Stimulated activated naive CD8-positive, alpha-beta T cell treated with anti-CD3 and anti-CD28 coated beads, Interleukin-15, Interleukin-2, amounts not matched to agents 100 U/mL and 50 U/mL, for 24 hours (primary cell): Measurements from ENCODE around the gene MASTL.
A peak's percentile ranks its signal among the peaks of the same experiment; 100 is the strongest.
"Not testable (repeated sequence)": the region's sequence is repeated elsewhere in the genome, so short reads cannot be mapped to it uniquely, and the experiment has no call there.

Experiments
- ATAC-seq: fragments of 150-1000 bp; cut with Tn5 transposase; one replicate; pipeline ENCODE4 v1.10.0; 2021
- DNase-seq: peaks from one replicate; pipeline ENCODE4 v3.0.0; 2021

The MASTL gene

DNA sequence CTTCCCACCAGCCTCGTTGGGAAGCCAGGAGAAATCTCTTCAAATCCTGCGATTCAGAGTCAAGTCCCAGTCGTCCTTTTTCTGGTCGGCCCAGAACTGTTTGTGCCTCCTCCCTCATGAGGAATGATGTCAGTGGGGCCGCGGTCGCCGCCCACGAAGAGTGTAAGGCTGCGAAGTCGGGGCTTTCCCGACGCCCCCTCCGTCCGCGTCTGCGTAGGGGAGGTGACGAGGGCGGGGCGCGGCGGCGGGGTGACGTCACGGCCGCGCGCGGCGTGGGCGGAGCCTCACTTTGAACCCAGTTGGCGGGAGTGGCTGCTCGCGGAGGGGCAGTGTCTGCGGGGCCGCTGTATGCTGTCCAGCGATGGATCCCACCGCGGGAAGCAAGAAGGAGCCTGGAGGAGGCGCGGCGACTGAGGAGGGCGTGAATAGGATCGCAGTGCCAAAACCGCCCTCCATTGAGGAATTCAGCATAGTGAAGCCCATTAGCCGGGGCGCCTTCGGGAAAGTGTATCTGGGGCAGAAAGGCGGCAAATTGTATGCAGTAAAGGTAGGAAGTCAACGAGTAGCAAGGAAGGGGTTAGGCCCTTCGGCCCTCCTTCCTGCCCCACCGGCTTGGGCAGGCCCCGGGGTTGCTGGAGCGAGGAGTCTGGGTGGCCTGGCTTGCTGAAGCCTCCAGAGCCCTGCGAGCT, at the start of gene MASTL:
TSS of gene MASTL (plus strand) at position 287 of the 689 bp plus-strand sequence. CDS start at position 362, 75 bp downstream.
- ATAC-seq, result peak; percentile 87
- peak; percentile 95 for DNase-seq

DNA sequence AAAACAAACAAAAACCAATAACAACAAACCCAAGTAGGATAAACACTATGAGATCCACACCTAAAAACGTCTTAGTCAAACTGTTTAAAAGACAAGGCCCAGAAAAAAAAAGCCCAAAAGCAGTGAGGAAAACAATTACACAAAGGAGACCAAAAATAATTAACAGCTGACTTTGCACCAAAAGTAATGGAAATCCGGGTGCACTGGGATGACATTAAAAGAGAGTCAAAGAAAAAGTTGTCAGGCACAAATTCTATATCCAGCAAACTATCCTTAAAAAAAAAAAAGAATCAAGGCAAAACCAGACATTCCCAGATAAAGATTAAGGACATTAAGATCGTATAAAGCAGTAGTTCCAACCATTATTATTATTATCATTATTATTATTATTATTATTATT, 47.0 kb upstream of the MASTL start:
- ATAC-seq, result no peak
- no peak for DNase-seq

DNA sequence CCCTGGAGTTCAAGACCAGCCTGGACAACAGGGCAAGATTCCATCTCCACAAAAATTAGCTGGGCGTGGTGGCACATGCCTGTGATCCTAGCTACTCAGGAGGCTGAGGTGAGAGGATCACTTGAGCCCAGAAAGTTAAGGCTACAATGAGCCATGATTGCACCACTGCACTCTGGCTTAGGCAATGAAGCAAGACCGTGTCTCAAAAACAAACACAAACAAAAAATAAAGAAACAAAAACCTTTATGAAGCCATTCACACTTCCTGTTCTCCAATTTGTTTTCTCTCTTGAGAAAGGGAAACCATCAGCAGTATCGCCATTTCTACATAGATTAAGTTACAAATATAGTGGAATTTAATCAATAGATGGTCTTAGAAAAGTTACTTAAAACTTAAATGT, 20.8 kb upstream of the MASTL start:
- DNase-seq (no peak), ATAC-seq (no peak)

DNA sequence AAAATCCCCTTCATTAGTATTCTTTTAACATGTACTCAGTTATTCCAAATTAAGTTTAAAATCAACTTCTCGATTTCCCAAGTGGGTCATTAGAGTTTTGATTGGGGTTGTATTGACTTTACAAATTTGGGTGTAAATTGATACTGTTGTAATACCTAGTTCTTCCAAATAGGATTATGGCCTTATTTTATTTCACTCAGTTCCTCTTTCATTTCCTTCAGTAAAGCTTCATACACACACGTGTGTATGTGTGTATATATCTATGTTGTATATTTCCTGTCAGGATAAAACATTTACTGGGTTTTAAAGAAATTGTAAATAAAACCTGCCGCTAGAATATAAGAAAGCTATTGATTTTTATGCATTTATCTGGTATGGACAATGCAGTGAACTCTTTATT, 16.9 kb upstream of the MASTL start:
- ATAC-seq, result no peak
- no peak for DNase-seq

DNA sequence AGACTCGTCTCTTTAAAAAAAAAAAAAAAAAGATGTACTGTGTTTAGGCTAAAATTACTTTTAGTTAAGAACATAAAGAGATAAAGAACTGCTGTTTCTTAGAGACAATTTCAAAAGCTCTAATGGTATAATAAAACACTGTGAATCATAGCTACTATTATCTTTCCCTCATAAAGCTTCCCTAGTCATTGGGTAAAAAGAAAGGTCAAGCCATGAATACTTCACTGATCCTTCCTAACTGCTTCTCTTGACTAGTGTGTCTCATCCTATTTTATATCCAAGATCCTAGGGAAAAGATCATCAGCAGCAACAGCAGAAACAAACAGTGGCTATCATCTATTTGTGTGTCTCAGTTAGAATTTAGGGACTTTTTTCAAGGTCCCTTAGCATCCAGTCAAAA, 11.5 kb upstream of the MASTL start:
- DNase-seq (no peak), ATAC-seq (no peak)

DNA sequence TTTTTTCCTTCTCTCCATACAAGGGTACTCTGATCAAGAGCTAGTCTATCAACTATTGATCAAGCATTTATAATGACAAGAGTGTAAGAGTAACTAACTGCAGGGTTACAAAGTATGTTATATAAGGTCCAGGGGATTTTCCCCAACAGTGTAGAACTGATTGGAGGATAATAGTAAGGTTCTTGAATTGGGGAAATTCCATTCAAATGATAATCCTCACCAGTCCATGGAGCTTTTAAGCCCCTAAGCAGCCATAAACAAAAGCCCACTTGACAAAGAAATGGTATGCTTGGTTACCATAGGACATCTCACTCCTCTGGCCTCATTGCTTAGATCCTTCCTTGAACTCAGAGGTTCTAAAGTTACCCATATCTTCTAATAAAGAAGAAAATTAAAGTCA, 9.2 kb upstream of the MASTL start:
- DNase-seq (no peak), ATAC-seq (no peak)

DNA sequence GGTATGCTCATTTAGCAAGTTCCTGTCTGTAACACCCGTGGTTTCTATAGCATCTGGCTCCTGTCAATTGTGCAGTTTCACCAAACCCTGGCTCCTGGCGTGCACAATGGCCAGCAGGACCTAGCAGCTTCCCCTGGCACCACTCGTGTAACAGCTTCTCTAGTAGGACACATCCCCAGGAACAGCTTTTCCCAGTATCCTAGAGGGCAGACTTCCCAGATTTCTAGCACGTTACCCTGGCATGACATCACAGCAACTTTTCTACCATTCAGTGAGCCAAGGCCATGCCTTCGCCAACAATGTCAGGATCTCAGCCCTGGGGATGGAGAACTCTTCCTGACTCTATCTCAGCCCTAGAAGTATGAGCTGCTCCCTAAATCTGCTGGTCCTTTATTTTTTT, 7.5 kb upstream of the MASTL start:
- no peak for DNase-seq

DNA sequence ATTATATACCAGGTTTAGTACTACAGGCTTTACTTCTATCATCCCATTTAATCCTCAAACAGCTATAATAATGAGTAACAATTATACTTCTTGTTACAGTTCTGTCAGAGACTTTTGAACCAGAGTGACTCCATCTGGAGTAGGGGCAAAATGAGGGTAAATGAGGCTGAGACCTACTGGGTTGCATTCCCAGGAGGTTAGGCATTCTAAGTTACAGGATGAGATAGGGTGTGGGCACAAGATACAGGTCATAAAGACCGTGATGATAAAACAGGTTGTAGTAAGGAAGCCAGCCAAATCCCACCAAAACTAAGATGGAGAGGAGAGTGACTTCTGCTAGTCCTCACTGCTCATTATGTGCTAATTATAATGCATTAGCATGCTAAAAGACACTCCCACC, 4.9 kb upstream of the MASTL start:
- no peak for DNase-seq
- ATAC-seq, result no peak

More for the DNA sequence above, 7.5 kb upstream of the MASTL start:
- ATAC-seq, result no peak

DNA sequence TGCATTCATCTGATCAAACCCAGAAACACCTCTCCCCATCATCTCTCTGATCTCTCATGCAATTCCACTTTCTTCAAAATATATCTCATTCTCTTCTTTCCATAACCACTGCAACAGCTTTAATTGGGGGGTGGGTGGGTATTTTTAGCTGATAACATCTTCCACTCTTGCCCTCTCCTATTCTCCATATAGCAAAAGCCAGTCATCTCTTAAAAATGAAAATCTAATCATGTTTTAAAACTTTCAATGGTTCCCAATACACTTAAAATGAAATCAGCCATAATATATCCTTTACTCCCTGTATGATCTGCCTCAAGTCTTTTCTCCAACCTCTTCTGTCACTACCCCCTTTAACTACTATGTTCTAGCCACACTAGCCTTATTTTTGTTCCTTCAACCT, 2.5 kb upstream of the MASTL start:
- DNase-seq (no peak), ATAC-seq (no peak)

DNA sequence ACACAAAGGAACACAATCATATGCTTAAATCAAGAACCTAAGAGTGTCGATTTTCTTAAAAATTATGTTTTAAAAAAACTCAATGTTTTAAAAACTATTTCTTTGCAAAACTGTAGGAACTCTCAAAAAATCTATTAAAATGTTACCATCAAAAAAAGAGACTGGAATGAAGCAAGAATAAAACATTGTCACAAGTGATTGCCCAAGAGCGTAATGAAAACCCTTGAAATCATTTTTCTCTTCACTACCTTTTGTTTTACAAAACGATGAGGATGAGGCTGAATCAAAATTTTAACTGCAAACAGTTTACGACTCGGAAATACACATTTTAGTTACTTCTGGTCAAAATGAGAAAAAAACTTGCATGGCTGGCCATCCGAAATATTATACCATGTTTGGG, 1.8 kb upstream of the MASTL start:
- no peak for ATAC-seq

DNA sequence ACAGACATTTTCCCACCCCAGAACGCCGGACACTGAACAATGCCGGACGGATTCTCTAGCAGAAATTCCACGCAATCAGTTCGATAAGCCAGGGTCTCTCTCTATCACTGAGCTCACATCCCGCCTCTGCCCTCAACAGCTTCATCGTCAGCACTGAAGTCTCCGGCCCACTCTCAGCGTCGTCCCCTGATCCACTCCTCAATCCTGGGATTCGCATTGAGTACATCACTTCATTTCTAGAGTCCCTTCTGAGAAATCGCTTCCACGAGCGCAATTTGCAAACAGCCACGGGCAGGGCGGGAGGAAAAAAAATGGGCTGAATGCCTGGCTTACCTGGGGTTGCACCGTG, 1.3 kb upstream of the MASTL start:
- no peak for ATAC-seq
- peak; percentile 25 for DNase-seq

More for the DNA sequence above, 1.8 kb upstream of the MASTL start:
- no peak for DNase-seq

DNA sequence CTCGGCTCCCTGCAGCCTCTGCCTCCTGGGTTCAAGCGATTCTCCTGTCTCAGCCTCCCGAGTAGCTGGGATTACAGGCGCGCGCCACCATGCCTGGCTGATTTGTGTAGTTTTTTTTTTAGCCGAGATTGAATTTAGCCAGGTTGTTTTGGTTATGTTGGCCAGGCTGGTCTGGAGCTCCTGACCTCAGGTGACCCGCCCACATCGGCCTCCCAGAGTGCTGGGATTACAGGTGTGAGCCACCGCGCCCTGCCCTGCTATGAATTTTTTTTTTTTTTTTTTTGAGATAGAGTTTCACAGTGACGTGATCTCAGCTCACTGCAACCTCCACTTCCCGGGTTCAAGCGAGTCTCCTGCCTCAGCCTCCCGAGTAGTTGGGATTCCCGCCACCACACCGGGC, 1.4 kb downstream of the MASTL start:
- DNase-seq, ATAC-seq: not testable (repeated sequence)

DNA sequence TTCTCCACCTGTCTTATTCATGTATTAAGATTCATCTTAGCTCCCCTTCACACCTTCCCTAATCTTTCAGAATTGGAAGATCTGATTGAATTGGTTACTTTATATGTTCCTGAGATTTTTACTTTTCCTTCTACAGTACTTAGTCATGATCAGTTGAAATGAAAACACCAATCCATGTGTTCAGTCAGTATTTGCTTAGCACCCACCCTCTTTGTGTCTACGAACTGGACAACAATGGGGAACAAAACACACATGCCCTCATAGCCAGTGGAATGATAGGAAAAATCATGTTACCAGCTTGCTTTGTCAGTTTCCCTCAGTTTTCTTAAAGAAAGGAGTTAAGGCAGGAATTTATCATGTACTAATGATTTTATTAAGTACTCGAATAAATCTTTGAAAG, 2.0 kb downstream of the MASTL start:
- DNase-seq, result no peak
- no peak for ATAC-seq

DNA sequence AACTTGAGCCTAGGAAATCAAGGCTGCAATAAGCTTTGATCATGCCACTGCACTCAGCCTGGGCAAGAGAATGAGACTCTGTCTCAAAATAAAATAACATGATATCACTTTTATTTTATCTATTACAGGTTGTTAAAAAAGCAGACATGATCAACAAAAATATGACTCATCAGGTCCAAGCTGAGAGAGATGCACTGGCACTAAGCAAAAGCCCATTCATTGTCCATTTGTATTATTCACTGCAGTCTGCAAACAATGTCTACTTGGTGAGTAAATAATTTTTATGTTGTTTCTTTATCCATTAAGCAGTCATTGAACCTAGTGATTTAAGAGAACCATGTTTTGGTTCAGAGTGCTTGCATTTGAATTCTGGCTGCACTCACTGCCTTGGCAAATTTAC, 3.3 kb downstream of the MASTL start:
- DNase-seq (no peak), ATAC-seq (no peak)

DNA sequence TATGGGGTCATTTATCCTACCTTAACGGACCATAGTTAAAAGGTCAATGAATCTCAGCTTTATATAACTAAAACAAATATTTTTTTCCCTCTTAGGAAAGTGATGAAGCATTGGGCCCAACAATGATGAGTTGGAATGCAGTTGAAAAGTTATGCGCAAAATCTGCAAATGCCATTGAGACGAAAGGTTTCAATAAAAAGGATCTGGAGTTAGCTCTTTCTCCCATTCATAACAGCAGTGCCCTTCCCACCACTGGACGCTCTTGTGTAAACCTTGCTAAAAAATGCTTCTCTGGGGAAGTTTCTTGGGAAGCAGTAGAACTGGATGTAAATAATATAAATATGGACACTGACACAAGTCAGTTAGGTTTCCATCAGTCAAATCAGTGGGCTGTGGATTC, 14.7 kb downstream of the MASTL start:
- ATAC-seq, result no peak

DNA sequence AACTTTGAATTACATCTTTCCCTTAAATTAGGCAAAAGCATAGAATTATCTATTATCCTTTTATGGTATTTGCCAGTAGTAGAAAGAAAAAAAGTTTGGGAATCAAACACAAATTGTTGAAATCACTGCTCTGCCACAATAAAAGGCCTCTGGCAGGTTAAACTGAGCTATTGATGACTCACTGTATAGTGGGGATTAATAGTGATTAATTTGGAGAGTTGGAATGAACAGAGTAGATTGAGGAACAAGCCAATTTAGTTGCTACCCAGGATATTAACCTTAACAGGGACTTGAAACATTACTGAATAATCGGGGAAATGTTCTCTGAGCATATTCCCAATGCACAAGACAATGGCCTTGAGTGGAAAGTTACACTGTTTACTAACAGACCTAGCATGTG, 33.1 kb downstream of the MASTL start:
- DNase-seq, result no peak
- ATAC-seq, result no peak

More for the DNA sequence above, 14.7 kb downstream of the MASTL start:
- no peak for DNase-seq

DNA sequence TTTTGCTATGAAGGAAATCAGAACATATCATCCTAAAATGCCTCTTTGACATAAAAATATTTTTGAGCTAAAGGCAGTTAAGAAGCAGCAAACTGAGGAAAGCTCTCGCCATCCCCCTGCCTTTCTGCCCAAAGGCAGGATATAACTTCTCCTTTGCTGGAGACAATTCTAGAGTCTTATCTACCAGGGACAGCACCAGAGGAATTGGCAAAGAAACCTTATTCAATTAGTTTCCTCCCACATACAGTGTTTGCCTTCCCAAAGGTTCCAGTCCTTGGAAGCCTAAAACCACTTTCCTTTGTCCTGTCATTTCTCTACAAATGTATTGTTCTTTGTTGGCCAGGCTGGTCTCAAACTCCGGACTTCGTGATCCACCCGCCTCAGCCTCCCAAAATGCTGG, 33.7 kb downstream of the MASTL start:
- DNase-seq (no peak), ATAC-seq (no peak)

DNA sequence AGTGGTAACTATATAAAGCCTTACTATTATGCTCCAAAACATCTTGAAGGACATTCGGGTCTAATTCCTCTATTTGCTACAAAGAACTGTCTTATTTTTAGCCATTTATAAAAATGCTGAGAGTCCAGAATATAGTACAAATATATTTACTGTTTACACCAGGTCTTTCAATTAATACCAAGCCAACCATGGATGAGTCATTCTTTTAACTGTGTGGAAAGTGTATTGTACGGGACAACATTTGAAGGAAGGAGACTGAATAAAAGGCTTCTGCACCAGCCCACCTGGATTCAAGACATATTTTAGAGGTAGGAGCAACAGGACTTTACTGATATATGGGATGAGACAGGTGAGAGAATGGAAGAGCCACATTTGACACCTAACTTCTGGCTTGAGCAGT, 35.4 kb downstream of the MASTL start:
- no peak for DNase-seq
- no peak for ATAC-seq

DNA sequence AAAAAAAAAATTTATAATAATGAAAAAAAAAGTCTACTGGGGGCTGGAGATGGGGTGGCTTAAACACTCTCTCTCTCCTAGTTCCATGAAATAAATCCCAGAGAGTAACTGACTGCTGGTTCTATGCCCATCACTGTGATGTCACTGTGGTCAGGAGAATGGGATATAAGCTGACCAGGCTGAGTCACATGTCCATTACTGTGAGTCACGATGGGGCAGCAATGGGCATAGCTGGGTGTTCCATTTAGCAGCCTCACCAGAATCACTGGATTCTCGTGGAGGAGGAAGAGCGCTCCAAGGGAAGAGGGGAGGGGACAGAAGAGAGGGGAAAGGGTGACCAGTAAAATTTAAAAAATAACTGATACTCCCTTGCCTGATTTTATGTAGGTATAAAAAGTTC, 37.1 kb downstream of the MASTL start:
- DNase-seq (no peak), ATAC-seq (no peak)

DNA sequence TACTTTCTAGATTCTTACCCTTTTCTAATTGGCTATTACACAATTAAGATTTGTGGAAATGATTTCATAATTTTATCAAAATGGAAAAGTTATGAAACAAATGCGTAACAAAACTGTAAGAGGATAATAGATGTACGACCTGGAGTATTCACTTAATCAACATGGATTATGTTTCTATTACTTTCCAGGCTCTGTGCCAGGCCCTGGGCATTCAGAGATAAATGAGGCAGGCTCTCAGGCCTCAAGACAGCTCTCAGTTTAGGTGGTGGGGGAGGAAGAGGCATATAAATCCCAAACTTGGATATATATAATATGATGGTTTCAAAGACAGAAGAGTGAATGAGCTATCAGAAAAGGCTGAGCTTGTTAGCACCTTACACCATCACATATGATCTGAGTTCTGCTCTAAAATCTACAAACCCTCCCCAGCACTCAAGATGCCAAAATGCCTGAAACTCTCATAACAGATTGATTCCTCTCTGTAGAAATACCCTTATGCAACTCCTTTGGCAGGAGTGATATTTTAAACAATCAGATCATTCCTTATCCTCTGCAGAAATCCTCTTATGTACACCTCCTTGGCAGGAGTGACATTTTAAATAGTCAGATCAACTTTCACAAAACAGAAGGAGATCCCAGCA, 42.9 kb downstream of the MASTL start:
- DNase-seq, result no peak
- ATAC-seq, result no peak

DNA sequence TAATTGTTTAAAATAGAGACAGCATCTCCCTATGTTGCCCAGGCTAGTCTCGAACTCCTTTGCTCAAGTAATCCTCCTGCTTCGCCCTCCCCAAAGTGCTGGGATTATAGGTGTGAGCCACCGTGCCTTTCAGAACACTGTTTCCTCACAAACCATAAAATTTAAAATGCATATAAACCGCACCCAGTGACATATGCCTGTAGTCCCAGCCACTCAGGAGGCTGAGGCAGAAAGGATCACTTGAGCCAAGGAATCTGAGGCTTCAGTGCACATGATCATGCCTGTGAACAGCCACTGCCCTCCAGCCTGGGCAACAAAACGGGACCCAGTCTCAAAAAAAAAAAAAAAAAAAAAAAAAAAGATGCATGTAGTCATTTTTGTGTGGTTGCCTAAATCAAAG, 48.7 kb downstream of the MASTL start:
- DNase-seq (no peak), ATAC-seq (no peak)

DNA sequence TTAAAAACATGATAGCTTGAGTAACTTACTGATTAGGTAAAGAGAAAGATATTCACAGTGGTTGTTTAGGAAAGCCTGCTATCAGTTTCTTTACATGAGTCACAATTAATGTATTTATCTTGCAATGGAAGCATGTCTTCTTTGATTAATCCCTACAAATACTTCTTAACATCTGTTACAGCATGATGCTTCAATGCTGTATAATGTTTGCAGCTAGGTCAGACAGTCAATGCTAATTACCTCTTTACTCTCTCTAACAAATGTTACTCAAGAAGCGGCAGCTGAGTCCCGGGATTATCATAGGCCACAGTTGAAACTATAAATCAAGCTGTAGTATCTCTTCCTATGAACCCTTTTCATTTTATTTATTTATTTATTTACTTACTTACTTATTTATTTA, 52.2 kb downstream of the MASTL start:
- DNase-seq (no peak), ATAC-seq (no peak)

DNA sequence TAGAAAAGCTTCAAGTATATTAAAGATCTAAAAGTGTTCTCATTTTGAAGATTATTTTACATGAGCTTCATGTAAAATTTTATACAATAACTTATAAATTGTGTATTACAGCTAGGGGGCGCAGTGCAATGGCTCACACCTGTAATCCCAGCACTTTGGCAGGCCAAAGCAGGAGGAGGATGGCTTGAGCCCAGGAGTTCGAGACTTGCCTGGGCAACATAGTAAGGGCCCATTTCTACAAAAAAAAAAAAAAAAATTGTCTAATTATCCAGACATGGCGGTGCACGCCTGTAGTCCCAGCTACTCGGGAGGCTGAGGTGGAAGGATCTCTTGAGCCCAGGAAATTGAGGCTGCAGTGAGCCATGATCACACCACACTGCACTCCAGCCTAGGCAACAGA, 68.8 kb downstream of the MASTL start:
- ATAC-seq (peak; percentile 46), DNase-seq (peak; percentile 47)

DNA sequence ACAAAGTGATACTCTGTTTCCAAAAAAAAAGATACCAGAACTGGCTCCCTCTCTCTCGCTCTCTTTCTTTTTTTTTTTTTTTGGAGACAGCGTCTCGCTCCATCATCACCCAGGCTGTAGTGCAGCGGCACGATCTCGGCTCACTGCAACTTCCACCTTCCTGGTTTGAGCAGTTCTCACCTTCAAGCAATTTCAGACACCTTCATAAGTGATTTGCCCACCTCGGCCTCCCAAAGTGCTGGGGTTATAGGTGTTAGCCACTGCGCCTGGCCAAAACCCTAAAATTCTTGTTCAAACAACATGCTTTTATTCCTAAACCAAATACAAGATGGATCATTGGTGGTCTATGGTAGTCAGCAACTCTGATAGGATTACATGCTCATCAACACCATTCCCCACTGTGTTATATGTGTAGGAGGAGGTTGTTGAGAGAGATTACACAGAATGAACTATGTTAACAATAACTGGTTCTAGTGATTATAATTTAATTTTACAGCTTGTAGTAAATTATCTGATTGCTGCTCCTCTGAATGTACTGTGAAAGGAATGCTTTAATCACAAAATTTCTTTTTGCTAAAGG, 69.9 kb downstream of the MASTL start:
- ATAC-seq (no peak), DNase-seq (no peak)
